Caco-2 (cell line): Measurements from ENCODE around the gene DCTN2. TPM values are rescaled to one million over a fixed set of nuclear protein-coding genes. Genes with fewer than 3 reads are reported as not detected.
"Not testable (repeated sequence)": the region's sequence is repeated elsewhere in the genome, so short reads cannot be mapped to it uniquely, and the experiment has no call there.

Experiments
- BruUV-seq: library from RNA; stranded (reverse); fragments of 400-500 nt; replicated peaks from 2 replicates; lab custom pipeline; 2021; lab: Mats Ljungman, UMichigan
- CTCF ChIA-PET: fragments of 300-600 bp; sonication (Branson Sonifier 250); formaldehyde crosslinking; loops from one replicate; lab custom pipeline; 2022; ENCODE audit warnings: antibody characterized with exemption; lab: Charles Lee
- POLR2A ChIA-PET: fragments of 300-600 bp; sonication (Branson Sonifier 250); formaldehyde crosslinking; loops from one replicate; lab custom pipeline; 2022; ENCODE audit warnings: antibody characterized with exemption; lab: Charles Lee
- DNase-seq, 2 experiments: peaks; one replicate each; pipeline versions ENCODE4 v3.0.0 to v3.0.0-alpha.2; 2020 to 2022
- H3K27me3 ChIP-seq: replicated peaks from 2 replicates; pipeline ENCODE4 v1.6.0; 2011; ENCODE audit warnings: low read length; ENCODE audit not compliant: control insufficient read depth, insufficient read depth
- H3K36me3 ChIP-seq: 2 replicates; pipeline ENCODE4 v1.5.1; 2011; ENCODE audit warnings: low read length; ENCODE audit not compliant: control insufficient read depth, insufficient read depth
- H3K4me1 ChIP-seq: fragments of 250-450 bp; sonication (Bioruptor Pico); 2 replicates; pipeline ENCODE4 v1.5.1; 2020; ENCODE audit warnings: mild to moderate bottlenecking
- H3K4me3 ChIP-seq: 2 replicates; pipeline ENCODE4 v1.5.1; 2011; ENCODE audit warnings: low read depth, mild to moderate bottlenecking, control low read depth, low read length
- H3K9me3 ChIP-seq: fragments of 250-450 bp; sonication (Bioruptor Pico); 2 replicates; pipeline ENCODE4 v1.5.1; 2020; ENCODE audit warnings: mild to moderate bottlenecking, moderate library complexity
- H3K27ac Mint-ChIP-seq: one replicate; pipeline ENCODE4 v1.8.0; 2022; ENCODE audit warnings: mixed read lengths; ENCODE audit not compliant: unreplicated experiment
- H3K27me3 Mint-ChIP-seq: one replicate; pipeline ENCODE4 v1.8.0; 2022; ENCODE audit warnings: mixed read lengths; ENCODE audit not compliant: insufficient read depth, unreplicated experiment
- H3K36me3 Mint-ChIP-seq: one replicate; pipeline ENCODE4 v1.8.0; 2022; ENCODE audit warnings: mild to moderate bottlenecking, mixed read lengths; ENCODE audit not compliant: insufficient read depth, unreplicated experiment
- H3K4me1 Mint-ChIP-seq: one replicate; pipeline ENCODE4 v1.8.0; 2022; ENCODE audit warnings: low read depth, mixed read lengths; ENCODE audit not compliant: unreplicated experiment
- H3K4me3 Mint-ChIP-seq: one replicate; pipeline ENCODE4 v1.8.0; 2022; ENCODE audit warnings: mild to moderate bottlenecking, moderate library complexity, mixed read lengths; ENCODE audit not compliant: unreplicated experiment
- H3K9me3 Mint-ChIP-seq: one replicate; pipeline ENCODE4 v1.8.0; 2022; ENCODE audit warnings: mixed read lengths; ENCODE audit not compliant: unreplicated experiment
- CTCF ChIP-seq, 2 experiments: fragments of 200-600 bp in 1 of 2; IDR thresholded peaks; 1 replicate in 1 of 2; 2 replicates in 1 of 2; pipeline versions ENCODE4 v1.5.1 to v1.8.0; 2011 to 2022; ENCODE audit warnings: antibody characterized with exemption in 1 of 2, control low read depth in 1 of 2, inconsistent platforms in 1 of 2, low read depth in 1 of 2, low read length in 1 of 2, mild to moderate bottlenecking in 1 of 2, moderate library complexity in 1 of 2; ENCODE audit not compliant: insufficient read depth in 1 of 2, severe bottlenecking in 1 of 2, unreplicated experiment in 1 of 2
- intact Hi-C: fragments of 100-400 bp; cut with micrococcal nuclease; formaldehyde crosslinking; loops from one replicate; pipeline ENCODE4 v1.10.0; 2022; ENCODE audit not compliant: unreplicated experiment
- total RNA-seq: library from RNA; stranded (reverse); gene quantifications from 2 replicates; pipeline ENCODE4 v1.2.3, GENCODE V29; 2022

The DCTN2 gene
- total RNA-seq, 1 experiment from 2014 or later, result 94.4 TPM

DNA sequence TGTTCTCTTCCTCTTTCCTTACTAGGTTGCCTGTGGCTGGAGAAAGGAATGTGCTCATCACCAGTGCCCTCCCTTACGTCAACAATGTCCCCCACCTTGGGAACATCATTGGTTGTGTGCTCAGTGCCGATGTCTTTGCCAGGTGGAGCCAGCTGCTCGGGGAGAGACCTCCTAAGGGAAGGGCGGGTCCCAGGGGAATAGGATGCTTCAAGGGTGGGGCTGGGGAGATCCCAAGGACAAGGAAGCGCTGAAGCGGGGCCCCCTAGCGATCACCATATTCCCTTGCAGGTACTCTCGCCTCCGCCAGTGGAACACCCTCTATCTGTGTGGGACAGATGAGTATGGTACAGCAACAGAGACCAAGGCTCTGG, 48.9 kb downstream of the DCTN2 start:
- DNase-seq, result no peak
- Histone ChIP-seq H3K27me3 (no peaks in the 10 kb centered on the region), H3K4me1 (no peaks in the 10 kb centered on the region), H3K9me3 (no peaks in the 10 kb centered on the region), H3K4me3 (no peak overlapping the region), H3K36me3 (peaks cover 4% of the 10 kb centered on the region; the same call in 1 of the 2 replicates)
- BruUV-seq, result no TSS peak
- peaks cover 89% of the 10 kb centered on the region for H3K36me3 Mint-ChIP-seq
- H3K4me3 Mint-ChIP-seq, result no peak overlapping the region
- ChIA-PET CTCF (no interaction called here), POLR2A (no interaction called here)
- intact Hi-C loops, result no loop called here
- peak overlapping the region; percentile 39 for H3K27ac Mint-ChIP-seq
- TF ChIP-seq CTCF (IDR thresholded peaks at IDR 0.05; ENCODE audit: insufficient read depth in 1 of 2, low read depth in 1 of 2, low read length in 1 of 2, severe bottlenecking in 1 of 2, unreplicated experiment in 1 of 2), result no peak
- H3K4me1 Mint-ChIP-seq, result peaks cover 10% of the 10 kb centered on the region
- peaks cover 6% of the 10 kb centered on the region for H3K9me3 Mint-ChIP-seq
- H3K27me3 Mint-ChIP-seq, result no peaks in the 10 kb centered on the region

- H3K27me3 Mint-ChIP-seq, result no peaks in the 10 kb centered on the region
- no peak overlapping the region for H3K4me3 Mint-ChIP-seq
- BruUV-seq, result no TSS peak
- Histone ChIP-seq H3K36me3 (peaks cover 4% of the 10 kb centered on the region; the same call in 1 of the 2 replicates), H3K27me3 (no peaks in the 10 kb centered on the region), H3K4me3 (no peak overlapping the region), H3K4me1 (no peaks in the 10 kb centered on the region), H3K9me3 (no peaks in the 10 kb centered on the region)
- ChIA-PET POLR2A (interaction anchor here (0.5 kb wide), 1 partner anchor 479 kb away, joined by 5 read pairs; no protein-coding TSS in a partner anchor), CTCF (interaction anchor here (0.6 to 0.7 kb wide), 2 partner anchors 34 to 246 kb away, joined by 5 to 11 read pairs; no protein-coding TSS in a partner anchor)
- DNase-seq, result no peak
- TF ChIP-seq CTCF (IDR thresholded peaks at IDR 0.05; ENCODE audit: insufficient read depth in 1 of 2, low read depth in 1 of 2, low read length in 1 of 2, severe bottlenecking in 1 of 2, unreplicated experiment in 1 of 2), result no peak
- H3K27ac Mint-ChIP-seq, result peak overlapping the region; percentile 65
- intact Hi-C loops, result no loop called here
- peaks cover 89% of the 10 kb centered on the region for H3K36me3 Mint-ChIP-seq
- peaks cover 10% of the 10 kb centered on the region for H3K4me1 Mint-ChIP-seq
- H3K9me3 Mint-ChIP-seq, result peaks cover 6% of the 10 kb centered on the region
Observed at GRCh38 chr12:57497223-57498131, 49.5 kb downstream of the DCTN2 start.

DNA sequence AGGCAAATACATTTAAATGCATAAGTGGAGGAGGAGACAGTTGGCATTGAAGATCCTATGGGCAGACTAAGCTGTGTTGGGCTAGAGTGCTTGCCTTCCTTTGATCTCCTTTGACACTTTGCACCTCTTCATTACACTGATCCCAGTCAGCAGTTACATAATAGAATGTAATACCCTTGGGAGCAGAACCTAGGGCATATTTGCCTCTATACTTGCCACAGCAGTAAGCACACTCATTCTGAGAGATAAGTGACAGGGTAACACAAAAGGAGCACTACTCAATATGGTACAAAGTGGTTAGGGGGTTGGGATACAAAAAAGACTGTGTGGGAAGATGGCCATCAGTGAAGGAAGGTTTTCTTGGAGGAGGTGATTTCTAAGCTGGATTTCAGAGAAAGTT, 50.2 kb downstream of the DCTN2 start:
- Mint-ChIP-seq H3K4me3 (no peak overlapping the region), H3K36me3 (peaks cover 89% of the 10 kb centered on the region), H3K27ac (peak overlapping the region; percentile 65), H3K27me3 (no peaks in the 10 kb centered on the region), H3K4me1 (peaks cover 10% of the 10 kb centered on the region), H3K9me3 (peaks cover 6% of the 10 kb centered on the region)
- intact Hi-C loops, result no loop called here
- CTCF ChIA-PET, result interaction anchor here (0.6 to 0.7 kb wide), 2 partner anchors 33 to 245 kb away, joined by 5 to 11 read pairs; no protein-coding TSS in a partner anchor
- no peak for TF ChIP-seq CTCF (IDR thresholded peaks at IDR 0.05; ENCODE audit: insufficient read depth in 1 of 2, low read depth in 1 of 2, low read length in 1 of 2, severe bottlenecking in 1 of 2, unreplicated experiment in 1 of 2)
- Histone ChIP-seq H3K36me3 (peaks cover 4% of the 10 kb centered on the region; the same call in 1 of the 2 replicates), H3K9me3 (no peaks in the 10 kb centered on the region), H3K27me3 (no peaks in the 10 kb centered on the region), H3K4me1 (no peaks in the 10 kb centered on the region), H3K4me3 (no peak overlapping the region)
- BruUV-seq, result no TSS peak
- no peak for DNase-seq
- POLR2A ChIA-PET, result interaction anchor here (0.5 kb wide), 1 partner anchor 479 kb away, joined by 5 read pairs; no protein-coding TSS in a partner anchor

DNA sequence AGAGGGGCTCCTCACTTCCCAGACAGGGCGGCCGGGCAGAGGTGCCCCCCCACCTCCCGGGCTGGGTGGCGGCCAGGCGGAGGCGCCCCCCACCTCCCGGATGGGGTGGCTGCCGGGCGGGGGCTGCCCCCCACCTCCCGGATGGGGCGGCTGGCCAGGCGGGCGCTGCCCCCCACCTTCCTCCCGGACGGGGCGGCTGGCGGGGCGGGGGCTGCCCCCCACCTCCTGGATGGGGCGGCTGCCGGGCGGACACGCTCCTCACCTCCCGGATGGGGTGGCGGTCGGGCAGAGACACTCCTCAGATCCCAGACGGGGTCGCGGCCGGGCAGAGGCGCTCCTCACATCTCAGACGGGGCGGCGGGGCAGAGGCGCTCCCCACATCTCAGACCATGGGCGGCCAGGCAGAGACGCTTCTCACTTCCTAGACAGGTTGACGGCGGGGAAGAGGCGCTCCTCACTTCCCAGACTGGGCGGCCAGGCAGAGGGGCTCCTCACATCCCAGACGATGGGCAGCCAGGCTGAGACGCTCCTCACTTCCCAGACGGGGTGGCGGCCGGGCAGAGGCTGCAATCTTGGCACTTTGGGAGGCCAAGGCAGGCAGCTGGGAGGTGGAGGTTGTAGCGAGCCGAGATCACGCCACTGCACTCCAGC, 51.8 kb downstream of the DCTN2 start:
- H3K36me3 ChIP-seq, H3K9me3 ChIP-seq, DNase-seq, BruUV-seq, intact Hi-C loops, H3K4me3 Mint-ChIP-seq, POLR2A ChIA-PET, H3K9me3 Mint-ChIP-seq, H3K27me3 ChIP-seq, H3K4me1 ChIP-seq, H3K27me3 Mint-ChIP-seq, CTCF ChIA-PET, H3K27ac Mint-ChIP-seq, H3K4me3 ChIP-seq: not testable (repeated sequence)
- Mint-ChIP-seq H3K36me3 (peaks cover 89% of the 10 kb centered on the region), H3K4me1 (peaks cover 17% of the 10 kb centered on the region)
